Measurements from ENCODE around the gene FGGY.

The FGGY gene

DNA sequence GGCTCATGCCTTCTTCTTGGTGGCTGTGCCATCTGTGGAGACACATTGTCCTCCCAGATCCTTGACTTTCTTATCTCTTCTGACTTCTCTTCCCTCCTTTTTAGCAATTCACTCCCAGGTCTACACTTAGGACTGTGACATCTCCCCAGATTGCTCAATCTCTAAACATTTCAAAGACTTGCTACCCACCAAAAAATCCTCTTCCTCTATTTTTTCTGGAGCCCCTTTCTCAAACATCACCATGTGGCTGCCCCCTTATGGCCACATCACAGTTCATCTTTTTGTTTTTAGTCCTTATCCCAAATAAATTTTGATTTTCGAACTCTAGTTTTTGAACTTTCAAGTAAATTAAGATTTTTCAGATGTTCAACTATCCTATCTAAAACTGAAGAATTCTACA is 369.2 kb downstream of the FGGY start:
- POLR2A ChIA-PET = interaction anchor here (0.7 kb wide), 1 partner anchor 912 kb away, joined by 6 read pairs; no protein-coding TSS in a partner anchor
- Histone ChIP-seq H3K36me3 (ENCODE audit: control insufficient read depth in 4 of 4, insufficient read depth in 4 of 4, low read length in 3 of 4) (no peaks in the 10 kb centered on the region), H3K9me3 (ENCODE audit: control extremely low read depth in 1 of 5, control insufficient read depth in 4 of 5, insufficient read depth in 2 of 5, low read depth in 1 of 5, low read length in 4 of 5) (no peaks in the 10 kb centered on the region), H3K27me3 (replicated peaks in 2 of 5; ENCODE audit: control insufficient read depth in 4 of 5, insufficient read depth in 5 of 5, low read length in 4 of 5) (no peaks in the 10 kb centered on the region), H3K27ac (ENCODE audit: insufficient read depth in 1 of 2, low read depth in 1 of 2, low read length in 2 of 2, poor library complexity in 1 of 2, severe bottlenecking in 2 of 2) (no peak overlapping the region), H3K4me3 (ENCODE audit: control insufficient read depth in 1 of 7, extremely low read depth in 1 of 7, insufficient read depth in 4 of 7, low read depth in 2 of 7, low read length in 6 of 7) (no peak overlapping the region), H3K4me1 (ENCODE audit: control extremely low read depth in 1 of 4, control insufficient read depth in 4 of 4, insufficient read depth in 4 of 4, low read length in 3 of 4) (peaks cover 0 to 5% (median 2%) of the 10 kb centered on the region in 4 experiments)
- DNase-seq = peak in 2 of 3 donors; percentile 46
- CTCF ChIA-PET = interaction anchor here (0.6 kb wide), 1 partner anchor 8 kb away, joined by 3 read pairs; no protein-coding TSS in a partner anchor
- no CpG with 5 or more reads among the region's 1 CpG for whole genome bisulfite sequencing (ENCODE audit: insufficient coverage)

DNA sequence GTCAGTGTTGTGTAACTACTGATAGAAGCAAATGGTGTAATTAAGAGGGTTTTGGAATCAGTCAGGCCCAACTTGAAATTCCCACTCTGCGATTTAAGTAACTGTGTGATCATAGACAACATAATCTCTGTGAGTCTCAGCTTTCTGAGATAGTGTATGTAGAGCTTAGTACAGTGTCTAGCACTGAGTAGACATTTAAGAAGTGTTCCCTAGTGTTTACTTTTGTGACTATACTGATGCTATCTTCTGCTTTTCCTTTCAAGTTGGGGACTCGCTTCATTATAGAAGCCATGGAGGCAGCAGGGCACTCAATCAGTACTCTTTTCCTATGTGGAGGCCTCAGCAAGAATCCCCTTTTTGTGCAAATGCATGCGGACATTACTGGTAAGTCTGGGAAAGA is 370.1 kb downstream of the FGGY start:
- CTCF ChIA-PET = no interaction called here

GRCh38 chr1:59669752-59670312 is 372.9 kb downstream of the FGGY start:
- Histone ChIP-seq H3K27me3 (replicated peaks in 2 of 5; ENCODE audit: control insufficient read depth in 4 of 5, insufficient read depth in 5 of 5, low read length in 4 of 5) (no peaks in the 10 kb centered on the region), H3K27ac (ENCODE audit: insufficient read depth in 1 of 2, low read depth in 1 of 2, low read length in 2 of 2, poor library complexity in 1 of 2, severe bottlenecking in 2 of 2) (no peak overlapping the region), H3K9me3 (ENCODE audit: control extremely low read depth in 1 of 5, control insufficient read depth in 4 of 5, insufficient read depth in 2 of 5, low read depth in 1 of 5, low read length in 4 of 5) (no peaks in the 10 kb centered on the region), H3K4me1 (ENCODE audit: control extremely low read depth in 1 of 4, control insufficient read depth in 4 of 4, insufficient read depth in 4 of 4, low read length in 3 of 4) (peaks cover 6 to 34% (median 20%) of the 10 kb centered on the region in 4 experiments), H3K36me3 (ENCODE audit: control insufficient read depth in 4 of 4, insufficient read depth in 4 of 4, low read length in 3 of 4) (no peaks in the 10 kb centered on the region), H3K4me3 (ENCODE audit: control insufficient read depth in 1 of 7, extremely low read depth in 1 of 7, insufficient read depth in 4 of 7, low read depth in 2 of 7, low read length in 6 of 7) (no peak overlapping the region)
- 99% methylated on average over 9 of the region's 9 CpGs for WGBS (ENCODE audit: insufficient coverage)
- CTCF ChIA-PET = no interaction called here
- DNase-seq = no peak
- POLR2A ChIA-PET = no interaction called here

More for the DNA sequence above, 370.1 kb downstream of the FGGY start:
- H3K4me3 ChIP-seq (ENCODE audit: control insufficient read depth in 1 of 7, extremely low read depth in 1 of 7, insufficient read depth in 4 of 7, low read depth in 2 of 7, low read length in 6 of 7) = no peak overlapping the region
- H3K27ac ChIP-seq (ENCODE audit: insufficient read depth in 1 of 2, low read depth in 1 of 2, low read length in 2 of 2, poor library complexity in 1 of 2, severe bottlenecking in 2 of 2) = no peak overlapping the region
- H3K36me3 ChIP-seq (ENCODE audit: control insufficient read depth in 4 of 4, insufficient read depth in 4 of 4, low read length in 3 of 4) = no peaks in the 10 kb centered on the region
- peaks cover 0 to 8% (median 2%) of the 10 kb centered on the region in 4 experiments for H3K4me1 ChIP-seq (ENCODE audit: control extremely low read depth in 1 of 4, control insufficient read depth in 4 of 4, insufficient read depth in 4 of 4, low read length in 3 of 4)
- no peaks in the 10 kb centered on the region for H3K27me3 ChIP-seq (replicated peaks in 2 of 5; ENCODE audit: control insufficient read depth in 4 of 5, insufficient read depth in 5 of 5, low read length in 4 of 5)
- POLR2A ChIA-PET = interaction anchor here (0.7 kb wide), 1 partner anchor 912 kb away, joined by 6 read pairs; no protein-coding TSS in a partner anchor
- no peak for DNase-seq
- 96% methylated on average over 2 of the region's 3 CpGs for WGBS (ENCODE audit: insufficient coverage)
- H3K9me3 ChIP-seq (ENCODE audit: control extremely low read depth in 1 of 5, control insufficient read depth in 4 of 5, insufficient read depth in 2 of 5, low read depth in 1 of 5, low read length in 4 of 5) = no peaks in the 10 kb centered on the region

GRCh38 chr1:59670662-59671061 is 373.8 kb downstream of the FGGY start:
- H3K27ac ChIP-seq (ENCODE audit: insufficient read depth in 1 of 2, low read depth in 1 of 2, low read length in 2 of 2, poor library complexity in 1 of 2, severe bottlenecking in 2 of 2) = no peak overlapping the region

DNA sequence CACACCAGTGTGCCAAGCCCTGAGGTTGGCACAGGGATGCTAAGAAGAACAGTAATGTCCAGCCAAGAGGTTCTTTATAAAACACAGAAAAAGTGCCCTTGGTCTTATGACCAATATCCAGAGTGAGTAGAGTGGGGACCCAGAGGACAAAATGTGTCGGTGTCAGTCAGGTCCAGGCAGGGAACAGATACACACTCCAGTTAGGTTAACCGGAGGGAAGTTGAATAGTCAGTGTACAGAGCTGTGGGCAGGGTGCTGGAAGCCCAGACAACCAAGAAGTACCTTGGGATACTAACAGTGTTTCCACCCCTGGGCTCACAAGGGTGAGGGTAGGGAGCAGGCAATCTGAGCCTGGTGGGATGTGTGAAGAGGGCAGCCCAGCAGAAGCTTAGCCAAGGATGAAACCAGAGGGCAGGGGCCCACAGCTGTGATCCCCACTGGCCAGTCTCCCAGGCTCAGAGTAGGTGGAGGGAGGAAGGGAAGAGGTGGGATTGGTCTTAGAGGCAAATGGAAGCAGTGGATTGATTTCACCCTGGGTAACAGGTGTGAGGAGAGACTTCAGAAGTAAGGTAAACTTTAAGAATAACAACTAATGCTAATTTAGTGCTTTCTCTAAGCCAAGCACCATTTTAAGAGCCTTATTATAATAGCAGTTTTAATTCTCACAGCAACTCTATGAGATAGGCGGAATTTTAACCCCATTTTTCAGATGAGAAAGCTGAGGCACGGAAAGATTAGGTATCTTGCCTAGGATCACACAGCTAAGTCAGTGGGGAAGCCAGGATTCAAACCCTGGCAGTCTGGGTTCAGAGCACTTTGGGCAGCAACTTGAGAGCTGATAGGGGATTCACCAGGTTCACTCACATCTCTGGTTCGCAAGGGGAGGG is 374.4 kb downstream of the FGGY start:
- no peaks in the 10 kb centered on the region for H3K36me3 ChIP-seq (ENCODE audit: control insufficient read depth in 4 of 4, insufficient read depth in 4 of 4, low read length in 3 of 4)
- no peaks in the 10 kb centered on the region for H3K27me3 ChIP-seq (replicated peaks in 2 of 5; ENCODE audit: control insufficient read depth in 4 of 5, insufficient read depth in 5 of 5, low read length in 4 of 5)
- H3K4me3 ChIP-seq (ENCODE audit: control insufficient read depth in 1 of 7, extremely low read depth in 1 of 7, insufficient read depth in 4 of 7, low read depth in 2 of 7, low read length in 6 of 7) = no peak overlapping the region
- WGBS (ENCODE audit: insufficient coverage) = 97% methylated on average over 4 of the region's 5 CpGs
- ChIA-PET POLR2A (no interaction called here), CTCF (no interaction called here)
- peaks cover 9 to 48% (median 30%) of the 10 kb centered on the region in 4 experiments for H3K4me1 ChIP-seq (ENCODE audit: control extremely low read depth in 1 of 4, control insufficient read depth in 4 of 4, insufficient read depth in 4 of 4, low read length in 3 of 4)
- no peaks in the 10 kb centered on the region for H3K9me3 ChIP-seq (ENCODE audit: control extremely low read depth in 1 of 5, control insufficient read depth in 4 of 5, insufficient read depth in 2 of 5, low read depth in 1 of 5, low read length in 4 of 5)
- no peak overlapping the region for H3K27ac ChIP-seq (ENCODE audit: insufficient read depth in 1 of 2, low read depth in 1 of 2, low read length in 2 of 2, poor library complexity in 1 of 2, severe bottlenecking in 2 of 2)
- DNase-seq = no peak

More at GRCh38 chr1:59670662-59671061, 373.8 kb downstream of the FGGY start:
- no peaks in the 10 kb centered on the region for H3K36me3 ChIP-seq (ENCODE audit: control insufficient read depth in 4 of 4, insufficient read depth in 4 of 4, low read length in 3 of 4)
- no peak for DNase-seq
- no peaks in the 10 kb centered on the region for H3K9me3 ChIP-seq (ENCODE audit: control extremely low read depth in 1 of 5, control insufficient read depth in 4 of 5, insufficient read depth in 2 of 5, low read depth in 1 of 5, low read length in 4 of 5)
- POLR2A ChIA-PET = no interaction called here
- CTCF ChIA-PET = no interaction called here
- H3K4me1 ChIP-seq (ENCODE audit: control extremely low read depth in 1 of 4, control insufficient read depth in 4 of 4, insufficient read depth in 4 of 4, low read length in 3 of 4) = peaks cover 9 to 42% (median 27%) of the 10 kb centered on the region in 4 experiments
- H3K4me3 ChIP-seq (ENCODE audit: control insufficient read depth in 1 of 7, extremely low read depth in 1 of 7, insufficient read depth in 4 of 7, low read depth in 2 of 7, low read length in 6 of 7) = no peak overlapping the region
- H3K27me3 ChIP-seq (replicated peaks in 2 of 5; ENCODE audit: control insufficient read depth in 4 of 5, insufficient read depth in 5 of 5, low read length in 4 of 5) = no peaks in the 10 kb centered on the region
- WGBS (ENCODE audit: insufficient coverage) = 100% methylated on average over 1 of the region's 1 CpG

DNA sequence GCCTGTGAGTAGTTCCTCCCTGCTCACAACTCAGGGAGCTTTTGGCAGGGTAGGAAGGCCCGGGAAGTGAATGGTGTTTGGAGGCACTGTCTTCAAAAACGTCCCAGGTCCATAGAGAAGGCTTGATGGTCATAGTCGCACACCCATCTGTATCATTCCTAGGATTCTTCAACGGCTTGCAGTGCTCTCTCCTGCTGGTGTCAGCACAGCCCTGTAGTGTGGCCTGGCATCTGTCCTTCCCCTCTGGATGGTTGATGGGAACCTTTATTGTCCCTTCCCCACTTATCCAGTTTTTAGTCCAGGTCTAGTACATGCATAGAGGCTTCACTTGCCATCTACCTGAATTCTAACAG is 375.0 kb downstream of the FGGY start:
- Histone ChIP-seq H3K9me3 (ENCODE audit: control extremely low read depth in 1 of 5, control insufficient read depth in 4 of 5, insufficient read depth in 2 of 5, low read depth in 1 of 5, low read length in 4 of 5) (no peaks in the 10 kb centered on the region), H3K4me3 (ENCODE audit: control insufficient read depth in 1 of 7, extremely low read depth in 1 of 7, insufficient read depth in 4 of 7, low read depth in 2 of 7, low read length in 6 of 7) (no peak overlapping the region), H3K27me3 (replicated peaks in 2 of 5; ENCODE audit: control insufficient read depth in 4 of 5, insufficient read depth in 5 of 5, low read length in 4 of 5) (no peaks in the 10 kb centered on the region), H3K4me1 (ENCODE audit: control extremely low read depth in 1 of 4, control insufficient read depth in 4 of 4, insufficient read depth in 4 of 4, low read length in 3 of 4) (peaks cover 9 to 52% (median 30%) of the 10 kb centered on the region in 4 experiments), H3K27ac (ENCODE audit: insufficient read depth in 1 of 2, low read depth in 1 of 2, low read length in 2 of 2, poor library complexity in 1 of 2, severe bottlenecking in 2 of 2) (no peak overlapping the region), H3K36me3 (ENCODE audit: control insufficient read depth in 4 of 4, insufficient read depth in 4 of 4, low read length in 3 of 4) (no peaks in the 10 kb centered on the region)
- DNase-seq = no peak
- ChIA-PET CTCF (no interaction called here), POLR2A (no interaction called here)
- WGBS (ENCODE audit: insufficient coverage) = 97% methylated on average over 3 of the region's 4 CpGs
